HG03432 (cell line): ENCODE results near the gene RNF138.
"Not testable (repeated sequence)": the region's sequence is repeated elsewhere in the genome, so short reads cannot be mapped to it uniquely, and the experiment has no call there.

Experiments used
- ATAC-seq: cut with Tn5 transposase; IDR thresholded peaks from one replicate; pipeline ENCODE4 v1.9.1; 2021; ENCODE audit warnings: mild to moderate bottlenecking, moderate library complexity; ENCODE audit not compliant: unreplicated experiment

RNF138 gene

DNA sequence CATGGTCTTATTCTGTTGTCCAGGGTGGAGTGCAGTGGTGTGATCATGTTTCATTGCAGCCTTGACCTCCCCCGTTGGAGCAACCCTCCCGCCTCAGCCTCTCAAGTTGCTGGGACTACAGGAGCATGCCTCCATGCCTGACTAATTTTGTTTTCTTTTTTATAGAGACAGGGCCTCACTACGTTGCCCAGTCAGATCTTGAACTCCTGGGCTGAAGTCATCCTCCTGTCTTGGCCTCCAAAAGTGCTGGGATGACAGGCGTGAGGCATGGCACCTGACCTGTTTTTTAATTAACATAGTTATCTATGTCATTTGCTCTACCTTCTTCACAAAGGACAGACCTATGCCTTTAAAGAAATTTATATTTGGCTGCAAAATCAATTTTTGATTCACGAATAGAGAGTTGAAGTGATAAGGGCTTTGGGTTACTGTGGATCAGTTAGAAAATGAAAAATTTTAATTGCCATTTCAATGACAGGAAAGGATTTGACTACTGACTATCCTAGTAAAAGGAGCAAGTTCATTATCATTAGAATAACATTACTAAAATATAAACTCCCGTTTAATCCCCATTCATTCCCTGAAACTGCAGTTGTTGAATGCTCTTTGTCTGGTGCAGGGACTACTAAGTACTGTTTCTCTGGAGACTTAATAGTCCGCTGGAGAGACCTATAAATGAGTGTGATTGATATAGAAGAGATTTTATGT lies 3.7 kb downstream of the RNF138 start:
- no peak for ATAC-seq

DNA sequence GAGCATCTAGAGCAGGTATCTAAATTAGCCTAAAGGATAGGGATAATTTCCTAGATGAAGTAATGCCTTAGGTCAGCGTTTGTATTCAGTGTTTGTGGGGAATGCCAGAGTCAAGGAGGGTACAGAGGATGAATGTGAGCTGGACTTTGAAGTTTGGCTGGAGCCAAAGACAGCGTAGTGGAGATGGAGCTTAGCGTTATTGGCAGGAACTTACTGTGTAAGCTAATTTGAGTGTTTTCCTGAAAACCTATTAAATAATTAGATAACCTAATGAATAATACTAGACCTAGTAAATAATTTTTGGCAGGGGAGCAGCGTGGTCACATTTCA lies 4.2 kb downstream of the RNF138 start:
- ATAC-seq = no peak

DNA sequence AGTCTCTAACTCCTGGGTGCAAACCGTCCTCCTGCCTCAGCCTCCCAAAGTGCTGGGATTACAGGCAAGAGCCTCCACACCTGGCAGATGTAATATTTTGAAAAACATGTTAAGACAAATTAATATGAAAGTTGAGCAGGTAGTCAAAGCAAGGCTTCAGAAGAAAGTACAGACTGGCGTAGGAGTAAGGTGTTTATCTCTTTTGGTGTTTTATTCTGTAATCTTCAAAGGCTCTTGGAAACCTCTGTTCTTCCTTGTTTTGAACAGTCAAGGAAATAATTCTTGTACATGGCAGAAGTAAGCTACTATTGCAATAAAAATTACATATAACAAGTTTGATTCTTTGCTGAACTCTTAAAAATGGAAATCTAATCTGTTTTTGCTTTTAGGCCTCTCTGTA lies 5.3 kb downstream of the RNF138 start:
- ATAC-seq = no peak

DNA sequence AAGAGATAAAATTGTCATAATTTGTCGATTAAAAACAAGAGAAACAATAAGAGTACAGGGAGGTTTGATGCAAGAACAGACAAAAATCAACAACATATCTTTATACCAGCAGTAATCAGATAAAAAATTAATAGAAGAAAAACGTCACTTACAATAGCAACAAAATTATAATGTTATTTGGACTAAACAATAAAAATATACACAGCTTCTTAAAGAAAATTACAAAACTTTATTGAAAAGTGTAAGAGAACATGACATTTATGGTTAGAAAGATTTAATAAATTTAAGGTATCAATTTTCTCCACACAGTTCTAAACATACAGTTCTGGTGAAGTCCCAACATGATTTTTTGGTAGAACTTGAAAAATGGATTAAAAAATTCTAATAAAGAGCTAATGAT lies 12.8 kb downstream of the RNF138 start:
- no peak for ATAC-seq

DNA sequence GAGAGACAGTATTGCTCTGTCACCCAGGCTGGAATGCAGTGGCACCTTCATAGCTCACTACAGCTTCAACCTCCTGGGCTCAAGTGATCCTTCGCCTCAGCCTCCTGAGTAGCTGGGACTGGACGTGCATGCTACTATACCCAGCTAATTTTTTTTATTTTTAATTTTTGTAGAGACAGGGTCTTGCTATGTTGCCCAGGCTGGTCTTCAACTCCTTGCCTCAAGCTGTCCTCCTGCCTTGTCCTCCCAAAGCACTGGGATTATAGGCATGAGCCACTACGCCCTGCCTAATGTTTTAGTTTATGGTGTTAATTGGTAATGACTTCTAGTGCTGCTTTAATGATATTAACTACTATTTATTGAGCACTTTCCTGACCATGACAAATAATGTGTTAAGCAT lies 18.3 kb downstream of the RNF138 start:
- ATAC-seq = no peak

DNA sequence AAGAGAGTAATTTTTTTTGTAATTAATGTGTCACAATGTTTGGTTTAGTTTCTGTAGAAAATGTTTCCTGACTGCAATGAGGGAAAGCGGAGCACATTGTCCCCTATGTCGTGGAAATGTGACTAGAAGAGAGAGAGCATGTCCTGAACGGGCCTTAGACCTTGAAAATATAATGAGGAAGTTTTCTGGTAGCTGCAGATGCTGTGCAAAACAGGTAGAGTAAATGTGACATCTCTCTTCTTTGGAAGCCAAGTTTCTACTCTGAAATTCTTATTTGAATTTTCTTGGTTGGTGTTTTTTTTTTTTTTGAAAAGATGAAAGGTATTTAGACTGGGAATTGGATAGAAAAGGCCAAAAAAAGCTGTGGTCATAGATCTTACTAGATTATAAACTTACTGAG lies 20.0 kb downstream of the RNF138 start:
- ATAC-seq = no peak

DNA sequence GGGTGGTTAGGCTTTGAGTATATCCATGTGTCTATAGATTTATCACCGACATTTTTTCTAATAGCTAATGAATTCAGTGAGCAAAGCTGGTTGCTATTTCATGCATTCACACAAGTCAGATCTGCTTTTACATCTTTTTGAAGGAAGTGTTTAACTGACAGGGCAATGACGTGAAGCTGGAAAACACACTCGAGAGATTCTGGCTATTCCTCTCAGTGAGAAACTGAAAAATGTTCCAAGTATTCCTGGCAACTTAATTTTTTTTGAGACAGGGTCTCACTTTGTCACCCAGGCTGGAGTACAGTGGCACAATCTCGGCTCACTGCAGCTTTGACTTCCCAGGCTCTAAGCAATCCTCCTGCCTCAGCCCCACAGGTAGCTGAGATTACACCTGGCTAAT lies 21.2 kb downstream of the RNF138 start:
- no peak for ATAC-seq

DNA sequence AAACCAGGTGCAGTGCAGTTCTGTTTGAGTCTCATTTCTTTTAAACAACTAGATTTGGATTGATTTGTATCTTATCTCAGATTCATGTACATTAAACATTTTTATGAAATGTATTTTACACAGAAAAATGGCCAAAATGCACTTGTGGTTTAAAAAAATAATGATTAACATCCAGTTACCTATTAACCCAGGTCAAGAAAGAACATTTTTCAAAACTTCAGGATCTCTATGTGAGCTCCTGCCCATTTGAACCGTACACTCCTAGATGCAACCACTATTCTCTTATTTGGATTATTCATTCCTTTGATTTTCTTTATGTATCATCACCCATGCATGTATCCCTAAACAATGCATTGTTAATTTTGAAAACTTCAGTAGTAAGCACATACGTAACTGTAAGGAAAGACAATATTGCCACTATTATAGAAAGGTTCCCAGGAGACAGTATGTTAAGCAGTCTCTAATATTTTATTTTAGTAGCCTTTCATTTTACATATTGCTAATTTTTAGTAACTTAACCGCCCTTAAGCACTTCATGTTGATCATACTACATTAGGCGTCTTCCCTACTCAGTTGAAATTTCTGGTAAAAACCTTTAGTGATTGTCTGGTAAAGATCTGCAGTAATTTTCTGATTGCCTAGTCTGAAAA lies 22.7 kb downstream of the RNF138 start:
- ATAC-seq = no peak

DNA sequence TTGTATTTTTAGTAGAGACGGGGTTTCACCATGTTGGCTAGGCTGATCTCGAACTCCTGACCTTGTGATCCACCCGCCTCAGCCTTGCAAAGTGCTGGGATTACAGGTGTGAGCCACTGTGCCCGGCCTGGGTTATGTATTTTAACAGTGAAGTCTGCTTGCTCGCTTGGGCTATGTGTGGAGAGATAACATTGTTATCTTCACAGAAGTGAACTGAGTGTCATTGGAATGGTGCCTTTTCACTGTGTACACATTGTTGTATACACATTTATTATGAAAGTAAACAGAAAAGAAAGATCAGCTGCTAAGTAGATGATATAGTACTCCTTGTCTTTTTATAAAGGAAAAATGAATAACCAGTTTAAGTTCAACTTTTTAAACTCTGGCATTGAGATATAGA lies 30.4 kb downstream of the RNF138 start:
- no peak for ATAC-seq

DNA sequence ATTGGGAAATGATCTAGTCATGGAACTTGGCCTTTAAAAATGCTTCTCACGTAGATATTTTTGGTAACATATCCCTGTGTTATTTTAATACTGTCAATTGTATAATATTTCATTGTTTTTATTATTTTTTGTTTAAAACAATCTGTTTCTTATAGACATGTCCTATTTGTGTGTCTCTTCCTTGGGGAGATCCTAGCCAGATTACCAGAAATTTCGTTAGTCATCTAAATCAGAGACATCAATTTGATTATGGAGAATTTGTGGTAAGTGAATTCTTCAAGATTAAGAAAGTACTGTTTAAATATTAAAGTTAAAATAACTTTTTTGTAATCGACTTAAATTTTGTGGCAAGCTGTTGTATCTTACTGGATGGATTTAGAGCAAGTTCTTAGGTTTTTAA lies 34.9 kb downstream of the RNF138 start:
- no peak for ATAC-seq

DNA sequence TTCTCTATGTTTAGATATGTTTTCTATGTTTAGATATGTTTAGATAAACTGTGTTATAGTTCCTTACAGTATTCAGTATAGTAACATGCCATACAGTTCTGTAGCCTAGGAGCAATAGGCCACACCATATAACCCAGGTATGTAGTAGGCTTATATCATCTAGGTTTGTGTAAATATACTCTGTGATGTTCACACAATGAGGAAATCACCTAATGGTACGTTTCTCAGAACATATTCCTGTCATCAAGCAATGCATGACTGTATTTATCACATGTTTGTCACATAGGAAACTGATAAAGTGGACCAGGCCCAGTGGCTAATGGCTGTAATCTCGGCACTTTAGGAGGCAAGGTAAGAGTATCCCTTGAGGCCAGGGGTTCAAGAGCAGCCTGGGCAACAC lies 44.0 kb downstream of the RNF138 start:
- ATAC-seq = no peak

DNA sequence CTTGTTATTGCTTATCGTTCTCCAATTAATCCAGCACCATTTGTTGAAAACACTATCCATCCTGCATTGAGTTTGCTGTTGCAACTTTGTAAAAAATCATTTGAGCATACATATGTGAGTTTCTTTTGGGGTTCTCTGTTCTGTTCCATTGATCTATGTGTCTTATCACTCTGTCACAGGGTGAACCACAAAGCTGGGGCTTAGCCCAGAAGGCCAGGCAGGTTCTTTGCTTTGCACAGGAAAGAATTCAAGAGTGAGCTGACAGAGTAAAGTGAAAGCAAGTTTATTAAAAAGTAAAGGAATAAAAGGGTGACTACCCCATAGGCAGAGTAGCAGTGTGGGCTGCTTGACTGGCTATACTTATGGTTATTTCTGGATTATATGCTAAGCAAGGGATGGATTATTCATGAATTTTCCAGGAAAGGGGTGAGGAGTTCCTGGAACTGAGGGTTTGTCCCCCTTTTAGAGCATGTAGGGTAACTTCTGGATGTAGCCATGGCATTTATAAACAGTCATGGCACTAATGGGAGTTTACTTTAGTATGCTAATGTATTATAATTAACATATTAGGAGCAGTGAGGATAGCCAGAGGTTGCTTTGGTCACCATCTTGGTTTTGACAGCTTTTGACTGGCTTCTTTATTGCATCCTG lies 46.8 kb downstream of the RNF138 start:
- no peak for ATAC-seq

DNA sequence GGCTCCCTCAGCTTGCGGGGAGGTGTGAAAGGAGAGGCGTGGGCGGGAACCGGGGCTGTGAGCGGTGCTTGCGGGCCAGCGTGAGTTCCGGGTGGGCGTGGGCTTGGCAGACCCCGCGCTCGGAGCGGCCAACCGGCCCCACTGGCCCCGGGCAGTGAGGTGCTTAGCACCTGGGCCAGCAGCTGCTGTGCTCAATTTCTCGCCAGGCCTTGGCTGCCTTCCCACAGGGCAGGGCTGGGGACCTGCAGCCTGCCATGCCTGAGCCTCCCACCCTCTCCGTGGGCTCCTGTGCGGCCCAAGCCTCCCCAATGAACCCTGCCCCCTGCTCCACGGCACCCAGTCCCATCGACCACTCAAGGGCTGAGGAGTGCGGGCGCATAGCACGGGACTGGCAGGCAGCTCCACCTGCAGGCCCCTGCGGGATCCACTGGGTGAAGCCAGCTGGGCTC lies 48.2 kb downstream of the RNF138 start:
- no peak for ATAC-seq

DNA sequence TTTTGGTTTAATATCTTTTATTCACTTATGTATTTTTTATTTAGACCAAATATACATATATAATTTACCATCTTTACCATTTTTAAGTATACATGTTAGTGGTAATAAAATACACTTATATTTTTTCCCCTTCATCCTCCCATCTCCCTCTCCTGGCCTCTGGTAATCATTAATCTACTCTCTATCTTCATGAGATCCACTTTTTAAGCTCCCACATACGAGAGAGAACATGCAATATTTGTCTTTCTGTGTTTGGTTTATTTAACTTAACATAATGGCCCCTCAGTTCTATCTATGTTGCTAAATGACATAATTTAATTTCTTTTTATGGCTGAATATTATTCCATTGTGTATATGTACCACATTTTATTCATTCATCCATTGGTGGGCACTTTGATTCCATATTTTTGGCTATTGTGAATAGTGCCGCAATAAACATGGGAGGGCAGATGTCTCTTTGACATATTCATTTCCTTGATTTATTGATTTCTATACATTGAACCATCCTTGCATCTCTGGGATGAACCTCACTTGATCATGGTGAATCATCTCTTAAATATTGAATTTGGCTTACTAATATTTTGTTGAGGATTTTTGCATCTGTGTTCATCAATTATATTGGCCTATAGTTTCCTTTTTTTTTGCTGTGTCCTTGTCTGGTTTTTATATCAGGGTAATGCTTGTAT lies 56.7 kb downstream of the RNF138 start:
- no peak for ATAC-seq

DNA sequence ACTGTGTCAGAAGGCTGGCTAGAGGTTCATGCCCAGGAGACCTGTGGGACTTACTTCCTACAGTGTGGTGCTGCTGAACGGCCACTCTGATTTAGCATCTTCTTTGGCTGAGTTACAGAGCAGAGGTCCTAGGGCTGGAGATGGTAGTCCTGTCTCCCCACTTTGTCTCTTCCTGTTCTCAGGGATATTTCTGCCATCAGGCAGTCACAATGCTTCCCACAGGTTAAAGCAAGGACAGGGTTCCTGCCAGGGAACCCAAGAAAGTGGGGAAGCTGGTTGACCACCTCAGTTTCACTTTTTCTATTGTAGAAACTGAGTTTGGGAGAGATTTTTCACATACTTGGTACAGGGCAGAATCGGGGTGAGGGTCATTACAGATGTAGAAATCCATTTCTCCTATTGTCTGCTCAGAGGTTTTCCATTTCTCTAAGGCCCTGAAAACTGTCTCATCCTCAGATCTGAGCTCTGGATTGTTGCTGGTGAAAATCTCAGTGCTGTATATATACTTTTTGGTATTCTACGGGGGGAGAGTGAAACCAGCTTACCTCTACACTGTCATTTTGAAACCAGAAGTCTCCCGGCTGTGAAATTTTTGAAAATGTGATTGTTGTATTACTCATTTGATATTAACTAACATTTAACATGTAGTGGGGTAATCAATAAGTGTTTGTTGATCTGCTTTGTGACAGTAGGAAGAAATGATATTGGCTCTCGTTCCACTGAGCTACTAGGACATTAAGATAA lies 61.2 kb downstream of the RNF138 start:
- ATAC-seq = peak; percentile 88

DNA sequence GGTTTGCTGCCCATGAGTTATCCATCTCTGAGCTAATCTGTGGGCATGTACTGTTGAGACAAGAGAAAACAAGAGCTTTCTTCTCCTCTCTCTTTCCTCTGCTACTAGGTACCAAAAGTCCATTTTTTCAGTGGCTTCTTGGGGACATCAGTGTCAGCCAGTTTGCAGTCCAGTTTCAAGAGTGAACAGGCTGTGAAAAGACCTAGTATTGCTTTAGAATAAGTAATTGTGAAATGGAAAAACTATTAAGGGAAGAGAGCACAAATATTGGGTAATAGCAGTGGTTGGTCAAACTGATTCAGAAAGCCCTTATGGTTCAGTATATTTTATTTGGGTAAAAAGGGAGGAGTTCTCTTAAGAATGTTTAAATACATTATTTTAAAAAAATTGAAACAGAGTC lies 65.2 kb downstream of the RNF138 start:
- ATAC-seq = no peak

DNA sequence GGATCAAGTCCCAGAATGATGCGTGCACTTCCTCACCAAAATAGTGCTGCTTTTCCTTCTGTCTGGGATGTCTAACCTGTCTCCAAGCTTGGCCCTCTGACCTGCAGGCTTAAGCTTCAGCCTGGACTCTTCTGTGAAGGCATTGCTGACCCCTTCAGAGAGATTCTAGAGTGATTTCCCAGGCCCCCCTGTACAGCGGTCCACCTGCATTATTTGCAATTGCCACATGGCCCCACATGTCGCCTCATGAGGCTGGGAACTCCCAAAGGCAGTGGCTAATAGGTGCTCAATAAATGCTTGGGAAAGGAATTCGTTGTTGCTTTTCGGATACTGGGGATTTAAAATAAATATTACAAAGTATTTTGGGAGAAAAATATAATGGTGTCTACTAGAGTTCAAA lies 65.9 kb downstream of the RNF138 start:
- no peak for ATAC-seq

DNA sequence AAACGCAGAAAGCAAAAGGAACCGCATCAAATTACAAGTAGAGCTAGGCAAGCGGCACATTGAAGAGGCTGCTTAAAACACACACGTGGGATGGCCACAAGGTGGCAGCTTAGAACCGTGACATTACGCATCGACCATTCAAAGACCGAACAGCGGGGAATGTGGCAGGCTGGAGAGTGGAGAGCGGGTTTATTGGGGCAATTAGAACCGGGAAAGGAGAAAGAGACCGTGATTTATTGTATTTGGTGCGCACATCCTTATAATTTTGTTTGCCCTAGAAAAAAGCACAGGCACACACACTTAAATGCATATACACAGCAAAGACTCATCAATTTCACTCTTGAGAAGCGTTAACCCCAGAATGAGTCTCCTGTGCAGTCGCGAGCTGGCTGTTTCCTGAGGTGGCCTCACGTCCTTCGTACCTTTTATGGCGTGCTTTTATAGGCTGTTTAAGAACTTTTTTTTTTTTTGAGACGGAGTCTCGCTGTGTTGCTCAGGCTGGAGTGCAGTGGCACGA lies 66.5 kb downstream of the RNF138 start:
- peak; percentile 94 for ATAC-seq

DNA sequence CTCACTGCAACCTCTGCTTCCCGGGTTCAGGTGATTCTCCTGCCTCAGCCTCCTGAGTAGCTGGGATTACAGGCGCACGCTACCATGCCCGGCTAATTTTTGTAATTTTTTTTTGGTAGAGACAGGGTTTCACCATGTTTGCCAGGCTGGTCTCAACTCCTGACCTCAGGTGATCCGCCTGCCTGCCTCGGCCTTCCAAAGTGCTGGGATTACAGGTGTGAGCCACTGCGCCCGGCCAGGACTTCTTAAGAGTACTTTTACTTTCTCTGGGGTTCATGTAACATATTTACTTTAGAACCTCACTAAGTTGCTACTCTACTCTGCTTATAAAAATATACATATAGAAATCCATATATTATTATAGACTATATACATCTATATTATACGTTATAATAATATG lies 67.0 kb downstream of the RNF138 start:
- ATAC-seq = not testable (repeated sequence)

DNA sequence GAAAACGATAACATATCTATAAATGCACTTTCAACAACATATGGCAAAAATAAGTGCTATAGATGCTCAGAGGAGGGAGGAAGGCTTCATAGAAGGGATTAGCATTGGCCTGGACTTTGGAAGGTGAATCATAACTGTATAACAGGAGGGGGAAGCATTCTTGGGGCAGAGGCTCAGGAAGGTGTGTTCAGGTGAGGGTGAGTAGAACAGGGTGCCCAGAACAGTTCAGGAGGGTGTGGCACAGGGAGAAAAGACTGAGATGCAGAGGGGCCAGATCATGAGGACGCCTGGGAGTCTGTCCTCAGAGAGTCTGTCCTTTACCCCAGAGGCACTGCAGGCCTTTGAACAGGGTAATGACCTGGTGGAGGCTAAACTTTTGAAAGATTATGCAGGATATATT lies 68.9 kb downstream of the RNF138 start:
- ATAC-seq = no peak
